ENCODE results near the gene SPATA24. TPM values are rescaled to one million over a fixed set of nuclear protein-coding genes. Genes with fewer than 3 reads are reported as not detected.
"Not testable (repeated sequence)": the region's sequence is repeated elsewhere in the genome, so short reads cannot be mapped to it uniquely, and the experiment has no call there.

Gene SPATA24
- total RNA-seq, 1 experiment from 2014 or later: 12.7 TPM

DNA sequence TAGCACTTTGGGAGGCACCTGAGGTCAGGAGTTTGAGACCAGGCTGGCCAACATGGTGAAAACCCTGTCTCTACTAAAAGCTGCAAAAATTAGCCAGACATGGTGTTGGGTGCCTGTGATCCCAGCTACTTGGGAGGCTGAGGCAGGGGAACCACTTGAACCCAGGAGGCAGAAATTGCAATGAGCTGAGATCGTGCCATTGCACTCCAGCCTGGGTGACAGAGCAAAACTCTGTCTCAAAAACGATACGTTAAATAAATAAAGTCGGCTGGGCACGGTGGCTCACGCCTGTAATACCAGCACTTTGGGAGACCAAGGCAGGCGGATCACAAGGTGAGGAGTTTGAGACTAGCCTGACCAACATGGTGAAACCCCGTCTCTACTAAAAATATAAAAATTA, 48.0 kb downstream of the SPATA24 start:
- DNase-seq (ENCODE audit: extremely low read depth, low read depth): not testable (repeated sequence)

GRCh38 chr5:139354186-139354585, 49.7 kb downstream of the SPATA24 start:
- DNase-seq (ENCODE audit: extremely low read depth, low read depth): no peak

DNA sequence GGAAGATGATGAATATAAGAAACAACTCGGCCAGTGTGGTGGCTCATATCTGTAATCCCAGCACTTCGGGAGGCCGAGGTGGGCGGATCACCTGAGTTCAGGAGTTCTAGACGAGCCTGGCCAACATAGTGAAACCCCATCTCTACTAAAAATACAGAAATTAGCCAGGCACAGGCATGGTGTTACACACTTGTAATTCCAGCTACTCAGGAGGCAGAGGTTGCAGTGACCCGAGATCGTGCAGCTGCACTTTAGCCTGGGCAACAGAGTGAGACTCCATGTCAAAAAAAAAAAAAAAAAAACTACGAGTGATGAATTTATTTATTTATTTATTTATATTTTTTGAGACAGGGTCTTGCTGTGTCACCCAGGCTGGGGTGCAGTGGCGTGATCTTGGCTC, 56.0 kb downstream of the SPATA24 start:
- DNase-seq (ENCODE audit: extremely low read depth, low read depth): not testable (repeated sequence)

Small RNA genes within 50 kb of the gene (small RNA-seq; reads per million reads assigned to genes)
- gene RNU5B-4P: 0.06 to 2.9 reads per million in 2 experiments

Other genes with a start within 250 kb of the SPATA24 start
- gene SIL1, start 205.7 kb downstream of the SPATA24 start, total RNA-seq (2014; rRNA removed; shearing (Covaris generic)): 54.3 and 54.9 TPM in 2 replicates
- gene MATR3, start 110.3 kb downstream of the SPATA24 start, total RNA-seq (2014; rRNA removed; shearing (Covaris generic)): 344 and 359 TPM in 2 replicates
- 105 and 120 TPM in 2 replicates for gene PAIP2, start 62.2 kb downstream of the SPATA24 start, total RNA-seq (2014; rRNA removed; shearing (Covaris generic))
- not detected in 2 replicates for gene SLC23A1, start 20.8 kb downstream of the SPATA24 start, total RNA-seq (2014; rRNA removed; shearing (Covaris generic))
- gene MZB1, start 14.2 kb downstream of the SPATA24 start, total RNA-seq (2014; rRNA removed; shearing (Covaris generic)): 0.10 and 0.52 TPM in 2 replicates
- gene PROB1, start 9.0 kb downstream of the SPATA24 start, total RNA-seq (2014; rRNA removed; shearing (Covaris generic)): 1.5 and 1.8 TPM in 2 replicates
- 2.2 and 8.8 TPM in 2 replicates for gene DNAJC18, start 35.4 kb upstream of the SPATA24 start, total RNA-seq (2014; rRNA removed; shearing (Covaris generic))
- not detected in 2 replicates for gene ECSCR, start 58.7 kb upstream of the SPATA24 start, total RNA-seq (2014; rRNA removed; shearing (Covaris generic))
- not detected in 2 replicates for gene SMIM33, start 66.9 kb upstream of the SPATA24 start, total RNA-seq (2014; rRNA removed; shearing (Covaris generic))
- gene STING1, start 78.7 kb upstream of the SPATA24 start, total RNA-seq (2014; rRNA removed; shearing (Covaris generic)): 1.6 and 3.0 TPM in 2 replicates
- gene UBE2D2, start 157.2 kb upstream of the SPATA24 start, total RNA-seq (2014; rRNA removed; shearing (Covaris generic)): 126 and 143 TPM in 2 replicates
- gene CXXC5, start 244.3 kb upstream of the SPATA24 start, total RNA-seq (2014; rRNA removed; shearing (Covaris generic)): 11.4 and 13.2 TPM in 2 replicates

All from NCI-H460 (cell line).